HG03159 (cell line): ENCODE measurements around the gene CCDC34.

ENCODE experiments used
- ATAC-seq: cut with Tn5 transposase; IDR thresholded peaks from one replicate; pipeline ENCODE4 v1.9.1; 2021; ENCODE audit warnings: mild to moderate bottlenecking, moderate library complexity; ENCODE audit not compliant: unreplicated experiment

Gene CCDC34

GRCh38 chr11:27392278-27393114 is 29.5 kb upstream of the CCDC34 start:
- no peak for ATAC-seq

- ATAC-seq = no peak
Observed at GRCh38 chr11:27391331-27392015, 28.5 kb upstream of the CCDC34 start.

GRCh38 chr11:27390318-27391295 is 27.6 kb upstream of the CCDC34 start:
- no peak for ATAC-seq

- ATAC-seq = no peak
Observed at GRCh38 chr11:27388869-27389268, 25.9 kb upstream of the CCDC34 start.

- no peak for ATAC-seq
Observed at GRCh38 chr11:27388001-27388400, 25.0 kb upstream of the CCDC34 start.

GRCh38 chr11:27387362-27387761 is 24.3 kb upstream of the CCDC34 start:
- no peak for ATAC-seq

- ATAC-seq = no peak
Observed at GRCh38 chr11:27386181-27386845, 23.3 kb upstream of the CCDC34 start.

GRCh38 chr11:27385245-27385644 is 22.2 kb upstream of the CCDC34 start:
- ATAC-seq = no peak

- no peak for ATAC-seq
Observed at GRCh38 chr11:27384227-27384626, 21.2 kb upstream of the CCDC34 start.

- no peak for ATAC-seq
Observed at GRCh38 chr11:27383645-27384044, 20.6 kb upstream of the CCDC34 start.

GRCh38 chr11:27381238-27381666 is 18.2 kb upstream of the CCDC34 start:
- ATAC-seq = peak; percentile 46

- ATAC-seq = no peak
Observed at GRCh38 chr11:27380771-27381170, 17.8 kb upstream of the CCDC34 start.

GRCh38 chr11:27379449-27379848 is 16.4 kb upstream of the CCDC34 start:
- ATAC-seq = no peak

- no peak for ATAC-seq
Observed at GRCh38 chr11:27375370-27375769, 12.4 kb upstream of the CCDC34 start.

GRCh38 chr11:27373856-27374602 is 11.0 kb upstream of the CCDC34 start:
- no peak for ATAC-seq

GRCh38 chr11:27373392-27373791 is 10.4 kb upstream of the CCDC34 start:
- ATAC-seq = no peak

- no peak for ATAC-seq
Observed at GRCh38 chr11:27372164-27372563, 9.1 kb upstream of the CCDC34 start.

GRCh38 chr11:27371489-27371888 is 8.5 kb upstream of the CCDC34 start:
- no peak for ATAC-seq

GRCh38 chr11:27370374-27370773 is 7.4 kb upstream of the CCDC34 start:
- ATAC-seq = no peak

GRCh38 chr11:27367881-27368280 is 4.9 kb upstream of the CCDC34 start:
- no peak for ATAC-seq
